Nephron (organoid): ENCODE data around the gene CCDC12.

Experiments
- H3K27ac Mint-ChIP-seq, 3 experiments: 2 replicates each; pipeline ENCODE4 v1.8.0; 2020; ENCODE audit warnings: mixed read lengths in 3 of 3, mild to moderate bottlenecking in 2 of 3, moderate library complexity in 1 of 3
- H3K27me3 Mint-ChIP-seq: 2 replicates; pipeline ENCODE4 v1.8.0; 2021; ENCODE audit warnings: low read depth, mild to moderate bottlenecking, moderate library complexity, mixed read lengths
- H3K36me3 Mint-ChIP-seq: 2 replicates; pipeline ENCODE4 v1.8.0; 2020; ENCODE audit warnings: low read depth, mixed read lengths
- H3K4me1 Mint-ChIP-seq: 2 replicates; pipeline ENCODE4 v1.8.0; 2020; ENCODE audit warnings: mixed read lengths
- H3K4me3 Mint-ChIP-seq, 3 experiments: 2 replicates each; pipeline ENCODE4 v1.8.0; 2020; ENCODE audit warnings: mild to moderate bottlenecking in 3 of 3, mixed read lengths in 3 of 3, moderate library complexity in 2 of 3
- H3K9me3 Mint-ChIP-seq: 2 replicates; pipeline ENCODE4 v1.8.0; 2020; ENCODE audit warnings: mixed read lengths
- TF ChIP-seq, protein P1 (sequence below), 3 experiments: fragments of 200-600 bp; sonication (generic); IDR thresholded peaks; one replicate each; pipeline ENCODE4 v1.5.0; 2021; ENCODE audit warnings: antibody characterized with exemption in 3 of 3; ENCODE audit not compliant: unreplicated experiment in 3 of 3

The CCDC12 gene

DNA sequence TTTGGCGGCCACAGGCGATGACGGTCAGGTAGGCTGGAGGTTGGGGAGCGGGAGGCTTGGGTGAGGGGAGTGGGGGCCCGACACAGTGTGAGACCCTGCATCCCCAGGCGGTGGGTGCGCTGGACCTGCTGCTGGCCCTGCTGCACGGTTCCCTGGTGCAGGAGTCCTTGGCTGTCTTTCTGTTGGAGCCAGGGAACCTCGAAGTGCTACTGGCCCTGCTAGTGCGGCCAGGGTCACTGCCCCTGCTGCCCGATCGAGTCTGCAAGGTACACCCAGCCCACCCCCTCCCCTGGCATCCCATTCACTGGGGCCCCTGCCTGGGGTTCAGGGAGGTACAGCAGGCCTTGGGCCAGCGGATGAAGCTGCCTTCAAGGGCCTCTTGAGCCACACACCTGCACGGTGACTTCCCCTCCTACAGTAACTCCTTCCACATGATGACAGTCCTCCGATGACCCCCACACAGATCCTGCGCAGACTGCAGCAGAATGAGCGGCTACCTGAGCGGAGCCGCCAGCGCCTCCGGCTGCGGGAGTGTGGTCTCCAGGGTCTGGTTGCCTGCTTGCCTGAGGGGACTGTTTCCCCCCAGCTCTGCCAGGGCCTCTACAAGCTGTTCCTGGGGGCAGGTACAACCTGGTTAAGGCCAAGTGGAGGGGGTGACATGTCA lies 22.4 kb upstream of the CCDC12 start:
- Mint-ChIP-seq H3K4me1 (no peaks in the 10 kb centered on the region), H3K4me3 (no peak overlapping the region), H3K36me3 (no peaks in the 10 kb centered on the region), H3K27me3 (no peaks in the 10 kb centered on the region), H3K9me3 (no peaks in the 10 kb centered on the region), H3K27ac (no peak overlapping the region)
- TF ChIP-seq, protein P1, sequence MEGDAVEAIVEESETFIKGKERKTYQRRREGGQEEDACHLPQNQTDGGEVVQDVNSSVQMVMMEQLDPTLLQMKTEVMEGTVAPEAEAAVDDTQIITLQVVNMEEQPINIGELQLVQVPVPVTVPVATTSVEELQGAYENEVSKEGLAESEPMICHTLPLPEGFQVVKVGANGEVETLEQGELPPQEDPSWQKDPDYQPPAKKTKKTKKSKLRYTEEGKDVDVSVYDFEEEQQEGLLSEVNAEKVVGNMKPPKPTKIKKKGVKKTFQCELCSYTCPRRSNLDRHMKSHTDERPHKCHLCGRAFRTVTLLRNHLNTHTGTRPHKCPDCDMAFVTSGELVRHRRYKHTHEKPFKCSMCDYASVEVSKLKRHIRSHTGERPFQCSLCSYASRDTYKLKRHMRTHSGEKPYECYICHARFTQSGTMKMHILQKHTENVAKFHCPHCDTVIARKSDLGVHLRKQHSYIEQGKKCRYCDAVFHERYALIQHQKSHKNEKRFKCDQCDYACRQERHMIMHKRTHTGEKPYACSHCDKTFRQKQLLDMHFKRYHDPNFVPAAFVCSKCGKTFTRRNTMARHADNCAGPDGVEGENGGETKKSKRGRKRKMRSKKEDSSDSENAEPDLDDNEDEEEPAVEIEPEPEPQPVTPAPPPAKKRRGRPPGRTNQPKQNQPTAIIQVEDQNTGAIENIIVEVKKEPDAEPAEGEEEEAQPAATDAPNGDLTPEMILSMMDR (IDR thresholded peaks at IDR 0.05; ENCODE audit: unreplicated experiment in 3 of 3), result peak in 1 of 3 experiments; percentile 16

DNA sequence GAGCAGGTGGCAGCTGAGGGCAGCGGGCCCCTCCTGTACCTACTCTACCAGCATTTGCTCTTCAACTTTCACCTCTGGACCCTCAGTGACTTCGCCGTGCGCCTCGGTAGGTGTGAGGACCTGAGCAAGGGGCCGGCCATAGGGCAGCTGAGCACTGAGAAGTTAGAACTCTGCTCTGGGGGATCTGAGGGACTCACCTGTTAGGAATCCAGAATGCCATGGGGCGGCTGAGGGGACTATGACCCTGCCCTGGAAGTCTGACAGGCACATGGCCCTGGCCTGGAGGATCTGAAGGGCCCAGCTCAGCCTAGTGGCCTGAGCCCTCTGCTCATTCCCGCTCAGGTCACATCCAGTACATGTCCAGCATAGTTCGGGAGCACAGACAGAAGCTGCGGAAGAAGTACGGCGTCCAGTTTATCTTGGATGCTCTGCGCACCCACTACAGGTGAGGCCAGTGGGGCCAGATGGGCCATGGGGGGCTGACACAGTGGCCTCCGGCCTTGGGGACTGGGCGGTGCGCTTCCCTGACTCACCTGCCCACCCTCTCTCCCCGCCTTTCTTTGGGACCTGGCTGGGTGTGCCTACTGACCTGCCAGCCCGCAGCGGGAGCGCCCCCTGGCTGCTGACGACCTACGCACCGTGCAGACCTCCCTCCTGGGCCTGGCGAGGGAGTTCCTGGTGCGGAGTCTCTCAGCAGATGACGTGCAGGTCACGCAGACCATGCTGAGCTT lies 21.7 kb upstream of the CCDC12 start:
- Mint-ChIP-seq H3K4me3 (no peak overlapping the region), H3K4me1 (no peaks in the 10 kb centered on the region), H3K9me3 (no peaks in the 10 kb centered on the region), H3K27me3 (no peaks in the 10 kb centered on the region), H3K36me3 (no peaks in the 10 kb centered on the region), H3K27ac (no peak overlapping the region)
- TF ChIP-seq, protein P1 (IDR thresholded peaks at IDR 0.05; ENCODE audit: unreplicated experiment in 3 of 3), result peak; percentile 62 to 72 (median 72)

DNA sequence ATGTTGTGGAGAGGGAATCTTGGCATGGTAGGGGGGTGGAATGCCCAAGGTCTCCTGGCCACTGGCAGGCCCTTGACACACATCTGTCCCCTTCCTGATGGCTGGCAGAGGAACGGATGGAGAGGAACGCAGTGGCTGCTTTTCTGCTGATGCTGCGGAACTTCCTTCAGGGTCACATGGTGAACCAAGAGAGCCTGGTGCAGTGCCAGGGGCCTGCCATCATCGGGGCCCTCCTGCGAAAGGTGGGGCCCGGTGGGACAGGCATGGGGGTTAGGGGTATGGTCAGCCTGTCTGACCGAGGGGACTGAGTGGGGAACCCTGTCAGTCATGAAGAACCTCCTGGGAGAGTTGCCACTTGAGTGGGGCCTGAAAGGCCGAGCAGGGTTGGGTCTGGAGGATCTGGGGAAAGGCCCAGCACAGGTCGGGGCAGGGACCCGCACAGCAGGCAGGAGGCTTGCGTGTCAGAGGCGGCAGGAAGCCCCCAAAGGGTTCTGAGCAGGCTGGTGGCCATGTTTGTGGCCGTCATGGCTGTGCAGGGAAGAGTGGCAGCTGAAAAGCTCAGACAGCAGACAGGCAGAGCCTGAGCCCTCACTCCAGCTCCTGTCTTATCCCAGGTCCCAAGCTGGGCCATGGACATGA lies 21.0 kb upstream of the CCDC12 start:
- H3K27ac Mint-ChIP-seq, result no peak overlapping the region
- no peaks in the 10 kb centered on the region for H3K27me3 Mint-ChIP-seq
- H3K4me3 Mint-ChIP-seq, result no peak overlapping the region
- H3K36me3 Mint-ChIP-seq, result no peaks in the 10 kb centered on the region
- H3K4me1 Mint-ChIP-seq, result no peaks in the 10 kb centered on the region
- TF ChIP-seq, protein P1 (IDR thresholded peaks at IDR 0.05; ENCODE audit: unreplicated experiment in 3 of 3), result no peak
- H3K9me3 Mint-ChIP-seq, result no peaks in the 10 kb centered on the region

DNA sequence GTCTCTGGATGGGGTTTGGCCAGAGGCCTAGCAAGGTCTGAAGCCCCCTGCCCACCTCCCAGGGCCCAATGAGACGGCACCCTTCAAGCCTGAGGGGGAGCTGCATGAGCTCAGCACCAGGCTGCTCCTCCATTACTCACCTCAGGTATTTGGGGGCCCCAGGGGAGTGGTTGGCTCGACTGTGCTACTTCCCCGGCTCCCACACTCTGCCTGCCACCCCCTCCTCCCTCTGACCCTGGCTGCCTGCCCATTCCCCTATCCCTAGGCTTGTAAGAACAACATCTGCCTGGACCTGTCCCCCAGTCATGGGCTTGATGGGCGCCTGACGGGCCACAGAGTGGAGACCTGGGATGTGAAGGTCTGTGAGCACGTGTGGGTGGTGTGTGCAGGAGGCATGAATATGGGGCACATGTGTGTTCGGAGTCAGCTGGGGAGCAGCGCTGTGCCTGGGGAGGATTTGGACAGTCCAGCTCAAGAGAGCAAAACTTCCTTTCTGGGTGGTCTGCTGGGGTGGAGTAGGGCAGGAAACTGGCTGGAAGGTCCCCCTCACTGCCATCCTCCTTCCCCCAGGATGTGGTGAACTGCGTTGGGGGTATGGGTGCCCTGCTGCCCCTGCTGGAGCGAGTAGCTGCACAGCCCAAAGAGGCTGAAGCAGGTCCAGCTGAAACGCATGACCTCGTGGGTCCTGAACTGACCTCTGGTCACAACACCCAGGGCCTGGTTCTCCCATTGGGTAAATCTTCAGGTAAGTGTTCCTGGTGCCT lies 20.3 kb upstream of the CCDC12 start:
- Mint-ChIP-seq H3K9me3 (no peaks in the 10 kb centered on the region), H3K36me3 (no peaks in the 10 kb centered on the region), H3K27ac (no peak overlapping the region), H3K27me3 (no peaks in the 10 kb centered on the region), H3K4me3 (no peak overlapping the region), H3K4me1 (no peaks in the 10 kb centered on the region)
- TF ChIP-seq, protein P1 (IDR thresholded peaks at IDR 0.05; ENCODE audit: unreplicated experiment in 3 of 3), result no peak

DNA sequence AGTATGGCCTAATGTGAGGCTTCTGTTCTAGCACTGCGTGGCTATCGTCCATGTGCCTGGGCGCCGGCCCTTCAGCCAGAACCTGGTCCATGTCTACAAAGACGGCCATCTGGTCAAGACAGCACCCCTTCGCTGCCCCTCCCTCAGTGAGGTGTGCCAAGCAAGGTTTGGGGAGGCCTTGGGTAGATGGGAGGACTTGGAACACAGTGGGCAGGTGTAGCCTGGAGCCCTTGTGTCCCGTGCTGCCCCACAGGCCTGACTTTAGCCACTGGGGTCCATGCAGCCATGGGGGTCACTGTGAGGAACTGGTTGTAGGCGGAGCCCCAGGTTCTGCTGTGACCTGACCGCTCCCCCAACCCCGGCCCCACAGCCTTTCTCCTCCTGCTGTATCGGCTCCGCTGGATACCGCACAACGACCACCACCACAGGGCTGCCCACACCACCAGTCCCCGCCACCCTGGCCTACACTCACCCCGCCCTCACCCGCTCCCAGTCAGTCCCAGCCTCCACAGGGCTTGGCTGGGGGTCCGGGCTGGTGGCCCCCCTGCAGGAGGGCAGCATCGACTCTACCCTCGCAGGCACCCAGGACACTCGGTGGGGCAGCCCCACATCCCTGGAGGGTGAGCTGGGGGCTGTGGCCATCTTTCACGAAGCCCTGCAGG lies 19.5 kb upstream of the CCDC12 start:
- Mint-ChIP-seq H3K4me3 (no peak overlapping the region), H3K36me3 (no peaks in the 10 kb centered on the region), H3K27ac (no peak overlapping the region), H3K9me3 (no peaks in the 10 kb centered on the region), H3K27me3 (peaks cover under 1% of the 10 kb centered on the region), H3K4me1 (no peaks in the 10 kb centered on the region)
- TF ChIP-seq, protein P1 (IDR thresholded peaks at IDR 0.05; ENCODE audit: unreplicated experiment in 3 of 3), result no peak
